Measurements from ENCODE around the gene MLYCD.

DNA sequence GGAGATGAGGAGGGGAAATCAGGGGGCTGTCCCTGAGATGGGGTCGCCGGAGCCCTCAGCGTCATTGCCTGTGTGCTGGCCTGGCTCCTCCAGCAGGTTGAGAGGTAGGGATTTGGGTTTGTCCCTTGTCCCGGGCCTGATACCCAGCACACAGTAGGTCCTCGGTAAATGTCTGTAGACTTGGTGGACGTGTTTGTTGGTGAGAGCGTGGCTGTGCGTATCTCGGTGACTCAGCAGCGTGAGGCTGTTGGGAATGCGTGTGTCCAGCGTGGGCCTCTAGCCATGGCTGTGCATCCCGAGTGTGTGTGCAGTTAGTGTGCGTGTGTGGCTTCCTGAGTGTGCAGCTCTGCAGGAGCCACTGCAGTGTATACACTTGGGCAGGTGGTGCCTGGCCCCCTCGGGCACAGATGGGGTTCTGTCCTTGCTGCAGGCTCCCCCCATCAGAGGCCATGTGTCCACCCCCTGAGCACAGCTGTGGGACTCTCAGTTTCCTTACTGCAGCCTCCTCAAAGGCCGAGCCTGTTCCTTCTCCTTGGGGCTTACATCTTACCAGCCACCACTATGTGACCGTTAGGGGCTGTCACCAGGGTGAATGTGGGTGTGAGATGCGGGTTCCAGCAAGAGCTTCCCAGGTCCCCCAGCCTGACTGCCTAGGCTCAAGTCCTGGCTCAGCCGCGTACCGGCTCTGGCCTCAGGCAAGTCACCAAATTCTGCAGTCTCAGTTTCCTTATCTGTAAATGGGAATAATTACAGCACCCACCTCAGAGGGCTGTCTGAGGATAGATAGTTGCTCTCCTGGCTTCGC is 74.9 kb downstream of the MLYCD start:
- TF ChIP-seq CTCF (conservative IDR thresholded peaks at IDR 0.05; ENCODE audit: low read depth, low read length) (no peak), EZH2 (IDR thresholded peaks at IDR 0.05; ENCODE audit: borderline replicate concordance, low read depth, low read length, poor library complexity, severe bottlenecking) (no peak)

All from A673 (cell line).